Ascending aorta (tissue), 2 donors: ENCODE results near the gene CAP2. TPM values are rescaled to one million over a fixed set of nuclear protein-coding genes. Genes with fewer than 3 reads are reported as not detected.
A peak's percentile ranks its signal among the peaks of the same experiment; 100 is the strongest.

Experiments used
- DNase-seq, 2 donors: peaks; one replicate each; pipeline ENCODE4 v3.0.0-alpha.2; 2019; ENCODE audit warnings: low spot score in 2 of 2
- H3K27ac ChIP-seq, 2 donors: fragments of 200-600 bp; sonication (generic); one replicate each; pipeline ENCODE4 v1.5.1; 2016 to 2017; ENCODE audit warnings: mild to moderate bottlenecking in 1 of 2
- H3K27me3 ChIP-seq: fragments of 200-600 bp; sonication (generic); one replicate; pipeline ENCODE4 v1.5.1; 2017
- H3K36me3 ChIP-seq, 2 donors: fragments of 200-600 bp; sonication (generic); one replicate each; pipeline ENCODE4 v1.5.1; 2016
- H3K4me1 ChIP-seq, 2 donors: fragments of 200-600 bp; sonication (generic); one replicate each; pipeline ENCODE4 v1.5.1; 2016 to 2017; ENCODE audit warnings: mild to moderate bottlenecking in 1 of 2
- H3K4me3 ChIP-seq, 2 donors: fragments of 200-600 bp; sonication (generic); one replicate each; pipeline ENCODE4 v1.5.1; 2016 to 2017; ENCODE audit warnings: mild to moderate bottlenecking in 1 of 2
- H3K9me3 ChIP-seq, 2 donors: fragments of 200-600 bp; sonication (generic); one replicate each; pipeline ENCODE4 v1.5.1; 2016
- intact Hi-C: fragments of 100-400 bp; cut with DNase I; formaldehyde crosslinking; loops from one replicate; pipeline ENCODE4 v1.15.1; 2023
- total RNA-seq: library from RNA; depleted of rRNA; stranded (reverse); fragments of >200 nt; gene quantifications from one replicate; pipeline ENCODE4 v1.1.0, GENCODE V29; 2016
- TF ChIP-seq, protein P1 (sequence below), 3 experiments: fragments of 200-600 bp in 2 of 3; fragments of 450-650 bp in 1 of 3; sonication (generic) in 2 of 3; IDR thresholded peaks; one replicate each; pipeline ENCODE4 v1.5.1; 2016 to 2019; ENCODE audit warnings: antibody characterized with exemption in 3 of 3, mild to moderate bottlenecking in 1 of 3, moderate library complexity in 1 of 3

CAP2 gene
- total RNA-seq, 1 donor from 2014 or later: 7.1 TPM

GRCh38 chr6:17354700-17355403 is 38.5 kb upstream of the CAP2 start:
- H3K27me3 ChIP-seq: no peaks in the 10 kb centered on the region
- TF ChIP-seq, protein P1, sequence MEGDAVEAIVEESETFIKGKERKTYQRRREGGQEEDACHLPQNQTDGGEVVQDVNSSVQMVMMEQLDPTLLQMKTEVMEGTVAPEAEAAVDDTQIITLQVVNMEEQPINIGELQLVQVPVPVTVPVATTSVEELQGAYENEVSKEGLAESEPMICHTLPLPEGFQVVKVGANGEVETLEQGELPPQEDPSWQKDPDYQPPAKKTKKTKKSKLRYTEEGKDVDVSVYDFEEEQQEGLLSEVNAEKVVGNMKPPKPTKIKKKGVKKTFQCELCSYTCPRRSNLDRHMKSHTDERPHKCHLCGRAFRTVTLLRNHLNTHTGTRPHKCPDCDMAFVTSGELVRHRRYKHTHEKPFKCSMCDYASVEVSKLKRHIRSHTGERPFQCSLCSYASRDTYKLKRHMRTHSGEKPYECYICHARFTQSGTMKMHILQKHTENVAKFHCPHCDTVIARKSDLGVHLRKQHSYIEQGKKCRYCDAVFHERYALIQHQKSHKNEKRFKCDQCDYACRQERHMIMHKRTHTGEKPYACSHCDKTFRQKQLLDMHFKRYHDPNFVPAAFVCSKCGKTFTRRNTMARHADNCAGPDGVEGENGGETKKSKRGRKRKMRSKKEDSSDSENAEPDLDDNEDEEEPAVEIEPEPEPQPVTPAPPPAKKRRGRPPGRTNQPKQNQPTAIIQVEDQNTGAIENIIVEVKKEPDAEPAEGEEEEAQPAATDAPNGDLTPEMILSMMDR (IDR thresholded peaks at IDR 0.05): no peak
- H3K27ac ChIP-seq: no peak overlapping the region
- intact Hi-C loops: no loop called here
- H3K4me3 ChIP-seq: no peak overlapping the region
- no peak for DNase-seq
- H3K36me3 ChIP-seq: no peaks in the 10 kb centered on the region
- H3K9me3 ChIP-seq: no peaks in the 10 kb centered on the region
- H3K4me1 ChIP-seq: no peaks in the 10 kb centered on the region

- Histone ChIP-seq H3K27ac (no peak overlapping the region), H3K4me1 (peaks cover 0 to under 1% of the 10 kb centered on the region in 2 donors), H3K27me3 (no peaks in the 10 kb centered on the region), H3K9me3 (no peaks in the 10 kb centered on the region), H3K4me3 (no peak overlapping the region), H3K36me3 (no peaks in the 10 kb centered on the region)
- intact Hi-C loops: no loop called here
- no peak for DNase-seq
- TF ChIP-seq, protein P1 (IDR thresholded peaks at IDR 0.05): no peak
Observed at GRCh38 chr6:17355404-17355774, 38.0 kb upstream of the CAP2 start.

GRCh38 chr6:17358515-17358914 is 34.9 kb upstream of the CAP2 start:
- intact Hi-C loops: no loop called here

DNA sequence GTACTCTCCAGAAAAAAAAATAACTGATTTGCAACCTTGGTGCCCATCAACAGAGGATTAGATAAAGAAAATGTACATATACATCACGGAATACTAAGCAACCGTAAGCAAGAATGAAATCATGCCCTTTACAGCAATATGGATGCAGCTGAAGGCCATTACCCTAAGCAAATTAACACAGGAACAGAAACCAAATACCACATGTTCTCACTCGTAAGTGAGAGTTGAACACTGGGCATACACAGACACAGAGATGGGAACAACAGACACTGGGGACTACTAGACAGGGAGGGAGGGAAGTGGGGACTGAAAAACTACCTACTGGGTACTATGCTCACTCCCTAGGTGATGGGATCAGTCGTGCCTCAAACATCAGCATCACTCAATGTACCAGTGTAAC is 32.8 kb upstream of the CAP2 start:
- TF ChIP-seq, protein P1 (IDR thresholded peaks at IDR 0.05): no peak
- Histone ChIP-seq H3K4me3 (no peak overlapping the region), H3K9me3 (no peaks in the 10 kb centered on the region), H3K27ac (peak overlapping the region; percentile 18 to 51), H3K4me1 (peaks cover 0 to 3% of the 10 kb centered on the region in 2 donors), H3K36me3 (no peaks in the 10 kb centered on the region), H3K27me3 (no peaks in the 10 kb centered on the region)
- no peak for DNase-seq
- intact Hi-C loops: no loop called here

More at GRCh38 chr6:17358515-17358914, 34.9 kb upstream of the CAP2 start:
- Histone ChIP-seq H3K4me3 (no peak overlapping the region), H3K9me3 (no peaks in the 10 kb centered on the region), H3K36me3 (no peaks in the 10 kb centered on the region), H3K27me3 (no peaks in the 10 kb centered on the region), H3K27ac (no peak overlapping the region), H3K4me1 (peaks cover 0 to 3% of the 10 kb centered on the region in 2 donors)
- no peak for DNase-seq
- TF ChIP-seq, protein P1 (IDR thresholded peaks at IDR 0.05): no peak

DNA sequence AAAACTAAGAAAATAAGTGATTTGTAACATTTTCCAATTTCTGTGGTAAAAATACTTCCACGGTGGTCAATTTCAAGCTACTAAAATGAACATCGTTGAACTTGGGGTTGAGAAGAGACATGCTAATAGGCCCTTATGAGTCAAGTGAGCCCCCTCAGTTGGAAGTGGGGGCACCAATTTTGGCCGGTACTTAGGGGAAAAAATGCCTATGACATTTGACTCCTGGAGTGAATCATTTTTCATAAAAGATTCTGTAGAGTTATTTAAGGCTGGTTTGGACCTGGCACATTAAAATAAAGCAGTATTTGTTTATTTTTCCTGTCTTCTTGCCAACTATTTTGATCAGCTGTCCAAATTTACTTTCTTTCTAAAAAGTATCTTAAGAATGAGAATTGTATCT is 32.4 kb upstream of the CAP2 start:
- H3K36me3 ChIP-seq: no peaks in the 10 kb centered on the region
- H3K4me1 ChIP-seq: peaks cover 0 to 3% of the 10 kb centered on the region in 2 donors
- peak overlapping the region; percentile 18 to 51 for H3K27ac ChIP-seq
- intact Hi-C loops: no loop called here
- no peaks in the 10 kb centered on the region for H3K9me3 ChIP-seq
- H3K4me3 ChIP-seq: no peak overlapping the region
- TF ChIP-seq, protein P1 (IDR thresholded peaks at IDR 0.05): no peak
- no peak for DNase-seq
- no peaks in the 10 kb centered on the region for H3K27me3 ChIP-seq
